Ammon's horn (tissue), 1 donor: ENCODE results near the gene STARD7.

ENCODE experiments used
- DNase-seq: peaks from one replicate; pipeline ENCODE4 v3.0.0-alpha.2; 2016; ENCODE audit warnings: low spot score

The STARD7 gene

DNA sequence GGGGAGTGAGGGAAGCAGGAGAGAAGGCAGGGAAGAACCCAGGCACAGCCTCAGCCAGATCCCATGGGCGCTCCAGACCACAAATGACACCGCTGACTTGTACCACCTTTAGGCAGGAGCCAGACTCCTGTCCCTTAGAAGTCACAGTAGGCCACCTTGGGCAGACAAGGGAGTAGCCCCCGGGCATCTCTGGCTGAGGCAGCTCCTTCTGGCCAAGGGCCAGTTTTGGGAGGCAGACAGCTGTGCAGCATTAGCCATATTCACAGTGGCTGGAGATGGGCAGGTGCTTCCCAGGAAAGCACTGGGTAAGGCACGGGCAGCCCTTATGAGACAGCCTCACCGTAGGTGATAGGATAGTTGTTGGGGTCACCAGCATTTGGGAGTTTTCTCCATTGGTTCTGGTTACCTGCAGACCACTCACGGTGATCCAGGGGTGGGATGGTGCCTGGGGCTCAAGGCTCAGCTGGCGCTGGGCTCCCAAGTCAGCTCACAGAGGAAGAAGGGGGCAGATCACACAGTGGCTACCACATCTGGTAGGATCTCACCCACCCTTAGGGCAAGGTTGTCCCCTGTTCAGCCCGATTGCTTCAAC lies 72.4 kb downstream of the STARD7 start:
- no peak for DNase-seq

DNA sequence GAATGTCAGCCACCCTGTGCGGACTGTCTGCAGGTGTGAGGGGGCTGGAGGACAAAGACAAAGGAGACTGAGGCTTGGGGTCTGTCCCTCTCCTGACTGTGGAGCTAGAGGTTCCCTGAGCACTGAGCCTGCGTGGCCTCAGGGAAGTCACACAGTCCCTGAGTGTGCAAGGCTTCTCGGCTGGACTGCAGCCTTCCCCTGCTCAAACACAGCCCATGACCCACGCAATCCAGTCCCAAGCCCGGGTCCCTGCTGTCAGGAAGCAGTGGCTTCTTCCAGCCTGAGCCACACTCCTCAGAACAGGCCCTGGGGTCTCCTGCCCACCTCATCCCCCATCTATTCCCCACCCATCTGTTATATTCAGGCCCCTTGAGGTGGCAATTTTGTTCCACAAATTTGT lies 73.0 kb downstream of the STARD7 start:
- no peak for DNase-seq

DNA sequence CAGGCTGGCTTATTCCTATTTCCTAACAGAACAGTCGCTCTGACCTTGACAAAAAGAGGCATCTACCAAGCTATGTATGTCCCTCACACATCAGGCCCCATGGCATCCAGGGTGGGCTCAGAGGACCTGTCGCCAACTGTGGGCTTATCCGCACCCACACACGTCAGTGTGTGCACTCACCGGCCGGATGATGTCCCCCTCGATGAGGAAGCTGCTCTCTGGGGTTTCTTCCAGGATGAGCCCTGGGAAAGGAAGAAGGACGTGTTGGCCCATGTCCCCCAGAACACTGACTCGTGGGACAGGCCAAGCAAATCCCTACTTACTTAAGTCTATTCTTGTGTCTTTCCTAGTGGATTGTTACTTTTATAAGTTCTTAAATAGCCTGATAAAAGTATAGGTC lies 73.5 kb downstream of the STARD7 start:
- DNase-seq, result no peak
